Gastroesophageal sphincter (tissue), 4 donors: ENCODE data around the gene ZBP1. TPM values are rescaled to one million over a fixed set of nuclear protein-coding genes. Genes with fewer than 3 reads are reported as not detected.

Source experiments
- ATAC-seq: fragments of 150-250 bp; one replicate; pipeline ENCODE4 v1.9.1; 2016; ENCODE audit warnings: mild to moderate bottlenecking, moderate library complexity
- H3K27ac ChIP-seq, 4 donors: fragments of 200-600 bp; sonication (generic) in 3 of 4; 1 replicate in 3 of 4; 2 replicates in 1 of 4; pipeline ENCODE4 v1.5.1; 2016 to 2019
- H3K27me3 ChIP-seq: fragments of 200-600 bp; sonication (generic); one replicate; pipeline ENCODE4 v1.5.1; 2019
- H3K36me3 ChIP-seq, 2 donors: fragments of 200-600 bp; sonication (generic); one replicate each; pipeline ENCODE4 v1.5.1; 2019; ENCODE audit warnings: control low read depth in 1 of 2
- H3K4me1 ChIP-seq, 3 donors: fragments of 200-600 bp; sonication (generic); 1 replicate in 2 of 3; 2 replicates in 1 of 3; pipeline ENCODE4 v1.5.1; 2016 to 2019; ENCODE audit warnings: control low read depth in 2 of 3
- H3K4me3 ChIP-seq, 2 donors: fragments of 200-600 bp; sonication (generic); one replicate each; pipeline ENCODE4 v1.5.1; 2019; ENCODE audit warnings: mild to moderate bottlenecking in 1 of 2, moderate library complexity in 1 of 2
- H3K9me3 ChIP-seq, 3 donors: fragments of 200-600 bp; sonication (generic); one replicate each; pipeline ENCODE4 v1.5.1; 2017 to 2019; ENCODE audit warnings: control low read depth in 2 of 3
- EP300 ChIP-seq: sonication (generic); formaldehyde crosslinking; IDR thresholded peaks from one replicate; pipeline ENCODE4 v1.6.1; 2017; ENCODE audit warnings: antibody characterized with exemption, mild to moderate bottlenecking
- POLR2A ChIP-seq, 2 donors: fragments of 450-650 bp; IDR thresholded peaks; one replicate each; pipeline ENCODE4 v1.6.1; 2017; ENCODE audit warnings: antibody characterized with exemption in 2 of 2, mild to moderate bottlenecking in 2 of 2, moderate library complexity in 1 of 2
- POLR2AphosphoS5 ChIP-seq: sonication (generic); formaldehyde crosslinking; IDR thresholded peaks from one replicate; pipeline ENCODE4 v1.6.1; 2017; ENCODE audit warnings: antibody characterized with exemption
- WGBS, 2 donors: methylation state at CpG; one replicate each; pipeline ENCODE4 v1.1.5; 2018; ENCODE audit warnings: low coverage in 1 of 2; 5-methylcytosine and 5-hydroxymethylcytosine counted together
- total RNA-seq, 4 donors: library from RNA; depleted of rRNA; stranded (reverse); fragments of >200 nt; gene quantifications; one replicate each; pipeline ENCODE4 v1.1.0, GENCODE V29; 2016
- TF ChIP-seq, protein P1 (sequence below), 4 experiments: fragments of 200-600 bp in 2 of 4; fragments of 450-650 bp in 2 of 4; sonication (generic) in 1 of 4; IDR thresholded peaks; one replicate each; pipeline ENCODE4 v1.5.1; 2017 to 2019; ENCODE audit warnings: antibody characterized with exemption in 4 of 4, mild to moderate bottlenecking in 2 of 4, moderate library complexity in 2 of 4

Gene ZBP1
- total RNA-seq, 4 donors from 2014 or later: 0.08 to 0.32 TPM; not detected in 2

DNA sequence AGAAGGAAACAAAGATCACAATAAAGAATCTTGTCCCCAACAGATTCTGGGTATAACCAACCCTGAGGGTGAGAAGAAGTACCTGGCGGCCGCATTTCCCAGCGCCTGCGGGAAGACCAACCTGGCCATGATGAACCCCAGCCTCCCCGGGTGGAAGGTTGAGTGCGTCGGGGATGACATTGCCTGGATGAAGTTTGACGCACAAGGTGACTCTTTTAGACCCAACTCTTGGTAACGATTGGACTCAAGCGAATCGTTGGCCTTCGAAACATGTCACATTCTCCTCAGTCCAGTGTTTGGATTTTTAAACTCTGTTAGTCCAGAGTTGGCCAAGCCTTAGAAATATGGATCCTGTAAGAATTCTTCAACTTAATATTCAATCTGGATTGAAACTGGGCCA, 56.7 kb downstream of the ZBP1 start:
- Histone ChIP-seq H3K36me3 (no peaks in the 10 kb centered on the region), H3K27ac (no peak overlapping the region), H3K9me3 (no peaks in the 10 kb centered on the region), H3K4me3 (no peak overlapping the region), H3K4me1 (peaks cover 0 to 7% (median 0%) of the 10 kb centered on the region in 3 donors), H3K27me3 (peaks cover 11% of the 10 kb centered on the region)
- TF ChIP-seq POLR2A (IDR thresholded peaks at IDR 0.05) (no peak), EP300 (no peak), POLR2AphosphoS5 (no peak)
- TF ChIP-seq, protein P1, sequence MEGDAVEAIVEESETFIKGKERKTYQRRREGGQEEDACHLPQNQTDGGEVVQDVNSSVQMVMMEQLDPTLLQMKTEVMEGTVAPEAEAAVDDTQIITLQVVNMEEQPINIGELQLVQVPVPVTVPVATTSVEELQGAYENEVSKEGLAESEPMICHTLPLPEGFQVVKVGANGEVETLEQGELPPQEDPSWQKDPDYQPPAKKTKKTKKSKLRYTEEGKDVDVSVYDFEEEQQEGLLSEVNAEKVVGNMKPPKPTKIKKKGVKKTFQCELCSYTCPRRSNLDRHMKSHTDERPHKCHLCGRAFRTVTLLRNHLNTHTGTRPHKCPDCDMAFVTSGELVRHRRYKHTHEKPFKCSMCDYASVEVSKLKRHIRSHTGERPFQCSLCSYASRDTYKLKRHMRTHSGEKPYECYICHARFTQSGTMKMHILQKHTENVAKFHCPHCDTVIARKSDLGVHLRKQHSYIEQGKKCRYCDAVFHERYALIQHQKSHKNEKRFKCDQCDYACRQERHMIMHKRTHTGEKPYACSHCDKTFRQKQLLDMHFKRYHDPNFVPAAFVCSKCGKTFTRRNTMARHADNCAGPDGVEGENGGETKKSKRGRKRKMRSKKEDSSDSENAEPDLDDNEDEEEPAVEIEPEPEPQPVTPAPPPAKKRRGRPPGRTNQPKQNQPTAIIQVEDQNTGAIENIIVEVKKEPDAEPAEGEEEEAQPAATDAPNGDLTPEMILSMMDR (IDR thresholded peaks at IDR 0.05): no peak
- 96 to 100% methylated on average over 3 to 12 of the region's 12 CpGs for WGBS, 2 donors
- no peak for ATAC-seq

DNA sequence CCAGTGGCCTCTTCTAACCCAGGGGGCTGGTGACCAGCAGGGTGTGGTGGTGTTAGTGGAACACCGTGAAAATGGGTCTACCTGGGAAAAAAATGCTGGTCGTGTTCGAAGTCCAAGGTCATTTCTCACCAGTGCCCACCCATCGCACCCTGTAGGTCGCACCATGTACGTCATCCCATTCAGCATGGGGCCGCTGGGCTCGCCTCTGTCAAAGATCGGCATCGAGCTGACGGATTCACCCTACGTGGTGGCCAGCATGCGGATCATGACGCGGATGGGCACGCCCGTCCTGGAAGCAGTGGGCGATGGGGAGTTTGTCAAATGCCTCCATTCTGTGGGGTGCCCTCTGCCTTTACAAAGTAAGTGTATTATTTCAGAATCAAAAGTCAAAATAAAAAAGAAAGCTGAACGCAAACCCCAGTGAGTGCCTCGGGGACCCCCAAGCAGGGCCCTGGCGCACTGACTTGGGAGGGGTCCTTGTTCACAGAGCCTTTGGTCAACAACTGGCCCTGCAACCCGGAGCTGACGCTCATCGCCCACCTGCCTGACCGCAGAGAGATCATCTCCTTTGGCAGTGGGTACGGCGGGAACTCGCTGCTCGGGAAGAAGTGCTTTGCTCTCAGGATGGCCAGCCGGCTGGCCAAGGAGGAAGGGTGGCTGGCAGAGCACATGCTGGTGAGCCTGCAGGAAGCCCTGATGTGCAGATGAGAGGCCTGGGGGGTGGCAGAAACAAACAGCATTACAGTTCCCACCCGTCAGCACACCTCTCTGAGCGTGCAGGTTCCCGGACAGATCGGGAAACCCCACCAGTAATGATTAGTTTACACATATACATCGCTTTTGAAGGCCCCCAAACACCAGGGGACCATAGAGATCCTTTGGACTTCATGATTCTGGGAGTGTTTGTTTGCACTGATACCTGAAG, 57.4 kb downstream of the ZBP1 start:
- ATAC-seq: no peak
- no peaks in the 10 kb centered on the region for H3K36me3 ChIP-seq
- H3K27me3 ChIP-seq: peaks cover 18% of the 10 kb centered on the region
- TF ChIP-seq POLR2AphosphoS5 (no peak), POLR2A (IDR thresholded peaks at IDR 0.05) (no peak), EP300 (no peak)
- TF ChIP-seq, protein P1 (IDR thresholded peaks at IDR 0.05): no peak
- whole genome bisulfite sequencing, 2 donors: 87 to 90% methylated on average over 2 to 18 of the region's 35 CpGs
- no peaks in the 10 kb centered on the region for H3K9me3 ChIP-seq
- no peak overlapping the region for H3K4me3 ChIP-seq
- peaks cover 0 to 7% (median 0%) of the 10 kb centered on the region in 3 donors for H3K4me1 ChIP-seq
- H3K27ac ChIP-seq: no peak overlapping the region

DNA sequence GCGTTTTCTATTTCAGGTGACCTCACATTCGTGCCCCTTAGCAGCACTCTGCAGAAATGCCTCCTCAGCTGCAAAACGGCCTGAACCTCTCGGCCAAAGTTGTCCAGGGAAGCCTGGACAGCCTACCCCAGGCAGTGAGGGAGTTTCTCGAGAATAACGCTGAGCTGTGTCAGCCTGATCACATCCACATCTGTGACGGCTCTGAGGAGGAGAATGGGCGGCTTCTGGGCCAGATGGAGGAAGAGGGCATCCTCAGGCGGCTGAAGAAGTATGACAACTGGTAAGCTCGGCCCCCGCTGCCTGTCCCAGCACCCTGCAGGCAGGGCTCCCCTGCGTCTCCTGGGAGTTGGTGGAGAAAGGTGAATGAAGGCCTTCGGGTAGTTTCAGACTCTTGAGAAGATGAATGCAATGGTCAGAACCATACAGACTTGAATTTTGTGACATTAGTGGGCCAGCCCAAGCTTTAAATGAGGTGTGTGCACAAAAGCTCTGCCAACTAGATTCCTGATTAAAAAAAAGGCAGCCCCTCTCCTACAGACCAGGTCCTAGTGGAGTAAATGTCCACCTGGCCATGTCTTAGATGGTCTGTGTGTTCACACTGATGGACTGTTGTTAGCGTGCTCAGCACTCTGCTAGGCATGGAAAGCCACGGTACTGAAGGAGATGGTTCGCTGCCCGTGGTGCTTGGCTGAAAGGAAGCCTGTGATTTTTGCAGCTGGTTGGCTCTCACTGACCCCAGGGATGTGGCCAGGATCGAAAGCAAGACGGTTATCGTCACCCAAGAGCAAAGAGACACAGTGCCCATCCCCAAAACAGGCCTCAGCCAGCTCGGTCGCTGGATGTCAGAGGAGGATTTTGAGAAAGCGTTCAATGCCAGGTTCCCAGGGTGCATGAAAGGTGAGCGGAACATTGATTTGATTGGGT, 58.6 kb downstream of the ZBP1 start:
- 74 to 93% methylated on average over 7 to 14 of the region's 24 CpGs for WGBS, 2 donors
- Histone ChIP-seq H3K9me3 (no peaks in the 10 kb centered on the region), H3K27ac (no peak overlapping the region), H3K36me3 (no peaks in the 10 kb centered on the region), H3K27me3 (peaks cover 28% of the 10 kb centered on the region), H3K4me3 (no peak overlapping the region), H3K4me1 (peaks cover 0 to 7% (median 0%) of the 10 kb centered on the region in 3 donors)
- TF ChIP-seq POLR2AphosphoS5 (no peak), POLR2A (IDR thresholded peaks at IDR 0.05) (no peak), EP300 (no peak)
- TF ChIP-seq, protein P1 (IDR thresholded peaks at IDR 0.05): no peak
- ATAC-seq: no peak

DNA sequence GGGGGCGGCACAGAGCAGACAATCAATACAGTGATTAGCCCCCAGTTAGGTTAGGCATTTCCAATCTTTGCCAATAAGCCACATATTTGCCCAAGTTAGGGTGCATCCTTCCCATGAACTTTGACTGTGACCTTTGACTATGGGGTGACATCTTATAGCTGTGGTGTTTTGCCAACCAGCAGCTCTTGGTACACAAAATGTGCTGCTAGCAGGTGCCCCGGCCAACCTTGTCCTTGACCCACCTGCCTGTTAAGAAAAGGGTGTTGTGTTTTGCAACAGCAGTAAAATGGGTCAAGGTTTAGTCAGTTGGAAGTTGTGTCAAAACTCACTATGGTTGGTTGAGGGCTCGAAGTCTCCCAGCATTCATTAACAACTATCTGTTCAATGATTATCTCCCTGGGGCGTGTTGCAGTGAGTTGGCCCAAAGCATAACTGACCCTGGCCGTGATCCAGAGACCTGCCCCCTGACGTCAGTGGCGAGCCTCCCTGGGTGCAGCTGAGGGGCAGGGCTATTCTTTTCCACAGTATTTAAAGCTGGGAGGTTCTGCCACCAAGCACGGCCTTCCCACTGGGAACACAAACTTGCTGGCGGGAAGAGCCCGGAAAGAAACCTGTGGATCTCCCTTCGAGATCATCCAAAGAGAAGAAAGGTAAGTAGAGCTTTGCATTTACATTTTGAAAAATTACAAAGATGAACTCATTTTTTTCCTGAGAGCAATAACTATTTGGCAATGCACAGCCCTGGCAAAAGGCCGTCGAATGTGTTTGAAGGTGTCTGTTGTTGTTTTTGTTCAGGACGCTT, 59.5 kb downstream of the ZBP1 start, which contains the start of gene PCK1:
PCK1 (plus strand) TSS at position 557 of the 802 bp plus-strand sequence. CDS start 302 bp downstream, outside the sequence.
- no peak for ATAC-seq
- TF ChIP-seq, protein P1 (IDR thresholded peaks at IDR 0.05): no peak
- no peak for TF ChIP-seq EP300
- Histone ChIP-seq H3K36me3 (no peaks in the 10 kb centered on the region), H3K27me3 (peaks cover 29% of the 10 kb centered on the region), H3K4me3 (no peak within 1 kb of the TSS), H3K9me3 (no peaks in the 10 kb centered on the region), H3K27ac (no peak within 1 kb of the TSS), H3K4me1 (peaks cover 0 to 7% (median 0%) of the 10 kb centered on the region in 3 donors)
- WGBS, 2 donors: 64 to 74% methylated on average over 8 to 9 of the region's 14 CpGs
